Mucosa of descending colon (tissue), 3 donors: ENCODE results near the gene CFAP45. TPM values are rescaled to one million over a fixed set of nuclear protein-coding genes. Genes with fewer than 3 reads are reported as not detected.

Experiments used
- ATAC-seq: fragments of 200-7000 bp; cut with Tn5 transposase; one replicate; pipeline ENCODE4 v1.9.1; 2020; ENCODE audit warnings: mild to moderate bottlenecking, moderate library complexity
- DNase-seq, 3 donors: peaks; one replicate each; pipeline ENCODE4 v3.0.0-alpha.2; 2020
- H3K36me3 ChIP-seq: fragments of 200-600 bp; one replicate; pipeline ENCODE4 v1.8.0; 2021; ENCODE audit warnings: low read depth, mild to moderate bottlenecking
- H3K4me1 ChIP-seq: fragments of 200-600 bp; one replicate; pipeline ENCODE4 v1.8.0; 2021; ENCODE audit warnings: low read depth, mild to moderate bottlenecking
- H3K4me3 ChIP-seq: fragments of 200-600 bp; one replicate; pipeline ENCODE4 v1.8.0; 2021; ENCODE audit warnings: mild to moderate bottlenecking
- H3K9me3 ChIP-seq: fragments of 200-600 bp; one replicate; pipeline ENCODE4 v1.8.0; 2021; ENCODE audit warnings: mild to moderate bottlenecking
- intact Hi-C, 2 donors: fragments of 100-400 bp; cut with DNase I in 1 of 2; cut with micrococcal nuclease in 1 of 2; formaldehyde crosslinking; loops; one replicate each; pipeline versions ENCODE4 v1.11.0 to v1.11.1; 2022; cut with DNase I, micrococcal nuclease
- total RNA-seq, 3 donors: library from RNA; stranded (reverse); fragmentation: NEBNext Ultra II Directional in 2 of 3; extraction: Animal tissue kit (Norgen Biotek cat#: 25700) in 2 of 3; gene quantifications; one replicate each; pipeline versions ENCODE4 v1.2.1 to v1.2.4, GENCODE V29; 2021 to 2023
- TF ChIP-seq, protein P1 (sequence below): fragments of 200-600 bp; IDR thresholded peaks from one replicate; pipeline ENCODE4 v1.8.0; 2022; ENCODE audit warnings: antibody characterized with exemption, mild to moderate bottlenecking
- donor health status: DM: no; HTN: no; CAD: no; lungs with moderate emphysema.
- donor health status: DM: no; HTN: no; CAD: no.
- donor health status: DM: no; HTN: yes; CAD: no.

The CFAP45 gene
- total RNA-seq, 3 donors from 2014 or later, result 0.36 to 0.57 TPM; not detected in 1

DNA sequence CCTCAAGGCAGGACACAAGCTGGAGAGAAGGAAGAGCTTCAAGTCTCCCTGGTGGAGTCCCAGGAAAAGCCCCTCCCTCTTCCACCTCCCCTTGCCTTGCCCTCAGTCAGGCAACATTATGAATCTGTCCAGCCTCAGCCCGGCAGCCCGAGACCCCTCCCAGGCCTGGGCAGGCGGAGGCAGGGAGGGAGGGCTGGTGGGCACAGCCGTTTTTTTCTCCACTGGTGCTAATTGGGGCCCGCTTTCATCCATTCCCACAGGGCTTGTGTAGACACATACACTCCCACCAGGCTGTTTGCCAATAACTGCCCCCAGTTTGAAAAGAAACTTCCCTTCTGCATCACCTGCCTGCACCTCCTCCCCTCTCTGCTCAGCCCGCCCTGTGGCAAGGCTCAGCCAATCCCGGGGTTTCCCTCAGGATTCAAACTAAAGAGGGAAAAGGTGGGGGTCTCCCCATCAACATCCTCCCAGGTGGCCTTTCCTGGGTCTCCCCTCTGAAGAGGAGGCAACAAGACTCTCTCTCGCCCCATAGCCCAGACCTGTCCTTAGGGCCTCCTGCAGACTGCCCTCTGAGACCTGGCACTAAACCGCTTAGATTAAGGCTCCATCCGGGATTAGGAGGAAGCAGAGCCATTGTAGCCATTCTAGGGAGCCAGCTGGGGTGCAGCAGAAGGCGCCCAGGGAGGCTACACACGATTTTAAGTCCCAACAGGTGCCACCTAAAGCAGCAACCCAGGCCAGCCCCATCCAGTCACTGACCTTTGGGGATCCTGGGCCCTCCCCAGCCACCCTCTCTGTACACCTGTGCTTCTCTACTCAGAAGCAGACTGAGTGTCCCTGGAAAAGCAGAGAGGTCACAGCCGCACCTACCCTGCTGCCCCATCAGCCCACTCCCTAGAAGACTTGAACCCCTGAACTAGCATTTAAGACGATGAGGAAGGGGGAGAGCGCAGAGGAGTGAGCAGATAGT is 41.9 kb upstream of the CFAP45 start:
- Histone ChIP-seq H3K4me1 (peaks cover 55% of the 10 kb centered on the region), H3K9me3 (no peaks in the 10 kb centered on the region), H3K4me3 (no peak overlapping the region), H3K36me3 (no peaks in the 10 kb centered on the region)
- intact Hi-C loops, result no loop called here
- ATAC-seq, result no peak
- TF ChIP-seq, protein P1, sequence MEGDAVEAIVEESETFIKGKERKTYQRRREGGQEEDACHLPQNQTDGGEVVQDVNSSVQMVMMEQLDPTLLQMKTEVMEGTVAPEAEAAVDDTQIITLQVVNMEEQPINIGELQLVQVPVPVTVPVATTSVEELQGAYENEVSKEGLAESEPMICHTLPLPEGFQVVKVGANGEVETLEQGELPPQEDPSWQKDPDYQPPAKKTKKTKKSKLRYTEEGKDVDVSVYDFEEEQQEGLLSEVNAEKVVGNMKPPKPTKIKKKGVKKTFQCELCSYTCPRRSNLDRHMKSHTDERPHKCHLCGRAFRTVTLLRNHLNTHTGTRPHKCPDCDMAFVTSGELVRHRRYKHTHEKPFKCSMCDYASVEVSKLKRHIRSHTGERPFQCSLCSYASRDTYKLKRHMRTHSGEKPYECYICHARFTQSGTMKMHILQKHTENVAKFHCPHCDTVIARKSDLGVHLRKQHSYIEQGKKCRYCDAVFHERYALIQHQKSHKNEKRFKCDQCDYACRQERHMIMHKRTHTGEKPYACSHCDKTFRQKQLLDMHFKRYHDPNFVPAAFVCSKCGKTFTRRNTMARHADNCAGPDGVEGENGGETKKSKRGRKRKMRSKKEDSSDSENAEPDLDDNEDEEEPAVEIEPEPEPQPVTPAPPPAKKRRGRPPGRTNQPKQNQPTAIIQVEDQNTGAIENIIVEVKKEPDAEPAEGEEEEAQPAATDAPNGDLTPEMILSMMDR, result no peak
- no peak for DNase-seq

GRCh38 chr1:159941141-159941540 is 41.2 kb upstream of the CFAP45 start:
- intact Hi-C loops, result no loop called here
- H3K4me1 ChIP-seq, result peaks cover 57% of the 10 kb centered on the region
- H3K9me3 ChIP-seq, result no peaks in the 10 kb centered on the region
- no peak overlapping the region for H3K4me3 ChIP-seq
- H3K36me3 ChIP-seq, result no peaks in the 10 kb centered on the region
- DNase-seq (no peak), ATAC-seq (no peak)
- TF ChIP-seq, protein P1, result no peak

DNA sequence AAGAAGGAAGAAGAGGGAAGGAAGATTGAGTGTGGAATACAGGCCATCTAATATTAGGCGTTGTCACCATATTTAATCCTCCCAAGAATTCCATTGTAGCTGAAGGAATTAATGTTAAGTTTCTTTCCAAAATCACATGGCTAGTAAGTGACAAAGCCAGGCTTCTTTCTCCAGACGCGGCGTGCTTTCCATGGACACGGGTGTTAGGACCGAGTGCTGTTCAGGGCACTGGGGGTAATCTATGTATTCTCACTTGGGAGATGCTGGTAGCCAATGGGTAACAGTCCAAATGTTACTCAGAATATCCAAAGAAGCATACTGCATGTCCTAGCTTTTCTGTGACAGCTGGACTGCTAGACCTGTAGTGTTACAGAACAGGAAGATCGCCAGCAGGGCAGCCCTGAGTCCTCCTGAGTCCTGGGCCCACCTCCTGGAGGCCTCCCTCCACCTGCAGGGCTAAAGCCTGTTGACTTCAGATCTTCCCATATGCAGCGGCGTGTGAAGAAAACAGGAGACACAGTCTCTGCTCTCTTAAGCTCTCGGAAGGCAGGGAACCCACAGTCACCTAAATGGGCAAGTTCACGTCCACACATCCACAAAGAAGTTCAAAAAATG is 40.1 kb upstream of the CFAP45 start:
- Histone ChIP-seq H3K4me1 (peaks cover 50% of the 10 kb centered on the region), H3K4me3 (no peak overlapping the region), H3K36me3 (no peaks in the 10 kb centered on the region), H3K9me3 (no peaks in the 10 kb centered on the region)
- no peak for DNase-seq
- TF ChIP-seq, protein P1, result no peak
- ATAC-seq, result no peak
- intact Hi-C loops, result no loop called here

GRCh38 chr1:159939678-159940002 is 39.7 kb upstream of the CFAP45 start:
- DNase-seq (peak in 1 of 3 donors; percentile 52), ATAC-seq (peak; percentile 60)
- no peaks in the 10 kb centered on the region for H3K9me3 ChIP-seq
- TF ChIP-seq, protein P1, result no peak
- peaks cover 46% of the 10 kb centered on the region for H3K4me1 ChIP-seq
- no peaks in the 10 kb centered on the region for H3K36me3 ChIP-seq
- H3K4me3 ChIP-seq, result no peak overlapping the region
- intact Hi-C loops, result loop anchor here in 1 of 2 donors (5.0 kb wide), 1 partner anchor 68 kb away; no protein-coding TSS in a partner anchor

DNA sequence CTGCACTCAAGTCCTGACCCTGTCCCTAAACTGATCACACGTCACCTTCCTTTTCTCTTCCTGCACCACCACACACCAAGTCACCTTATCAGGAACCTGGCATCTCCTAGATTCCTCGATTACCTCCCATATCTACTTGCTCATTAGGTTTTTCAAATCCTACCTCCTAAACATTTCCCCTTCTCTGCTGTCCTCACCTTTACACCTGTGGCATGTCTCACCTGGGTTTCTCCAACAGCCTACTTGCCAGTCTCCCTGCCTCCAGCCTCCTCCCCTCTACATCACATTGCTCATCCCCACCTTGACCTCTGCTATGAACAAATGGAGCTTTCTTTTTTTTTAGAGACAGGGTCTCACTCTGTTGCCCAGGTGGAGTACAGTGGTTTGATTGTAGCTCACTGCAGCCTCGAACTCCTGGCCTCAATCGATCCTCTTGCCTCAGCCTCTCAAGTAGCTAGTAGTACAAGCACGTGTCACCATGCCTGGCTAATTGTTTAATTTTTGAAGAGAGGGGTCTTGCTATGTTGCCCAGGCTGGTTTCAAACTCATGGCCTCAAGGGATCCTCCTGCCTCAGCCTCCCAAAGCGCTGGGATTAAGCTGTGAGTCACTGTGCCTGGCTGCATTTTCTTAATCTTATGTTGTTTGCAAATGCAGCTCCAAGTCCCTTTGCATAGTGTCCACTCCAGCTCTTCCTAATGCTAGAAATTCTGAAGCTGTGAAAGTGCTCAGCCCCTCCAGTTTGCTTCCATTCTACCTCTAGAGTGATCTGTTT is 39.1 kb upstream of the CFAP45 start:
- ATAC-seq (no peak), DNase-seq (peak in 1 of 3 donors; percentile 13)
- Histone ChIP-seq H3K9me3 (no peaks in the 10 kb centered on the region), H3K4me3 (no peak overlapping the region), H3K36me3 (no peaks in the 10 kb centered on the region), H3K4me1 (peaks cover 44% of the 10 kb centered on the region)
- intact Hi-C loops, result loop anchor here in 1 of 2 donors (5.0 kb wide), 1 partner anchor 68 kb away; no protein-coding TSS in a partner anchor
- TF ChIP-seq, protein P1, result no peak
